SK-N-SH (cell line): ENCODE measurements around the gene C1orf35. TPM values are rescaled to one million over a fixed set of nuclear protein-coding genes. Genes with fewer than 3 reads are reported as not detected.

Source experiments
- CTCF ChIA-PET: fragments of 300-600, 350-600 bp; formaldehyde crosslinking; extraction: SDS; loops from one replicate; lab custom pipeline; 2021; lab: Yijun Ruan, JAX
- POLR2A ChIA-PET: fragments of 350-600 bp; sonication (Branson Sonifier 250); formaldehyde crosslinking; extraction: SDS; loops from one replicate; lab custom pipeline; 2020; ENCODE audit warnings: antibody characterized with exemption, inconsistent platforms; lab: Yijun Ruan, JAX
- DNase-seq: peaks from one replicate; pipeline ENCODE4 v3.0.0; 2012
- H2AFZ ChIP-seq: fragments of 200-600 bp; sonication (generic); 2 replicates; pipeline ENCODE4 v1.8.1; 2016; ENCODE audit warnings: antibody characterized with exemption, mild to moderate bottlenecking, low read depth
- H3F3A ChIP-seq: fragments of 200-600 bp; sonication (generic); replicated peaks from 2 replicates; pipeline ENCODE3; 2016; ENCODE audit warnings: antibody characterized with exemption, mild to moderate bottlenecking; ENCODE audit not compliant: insufficient read depth
- H3K27ac ChIP-seq, 2 experiments: fragments of 200-500 bp in 1 of 2; fragments of 200-600 bp in 1 of 2; sonication (Bioruptor generic) in 1 of 2; sonication (generic), shearing (Covaris generic) in 1 of 2; 2 replicates each; pipeline versions ENCODE4 v1.5.1 to v1.6.1; 2014 to 2016; ENCODE audit warnings: low read depth in 2 of 2, inconsistent platforms in 1 of 2, low read length in 1 of 2, mild to moderate bottlenecking in 1 of 2, mixed read lengths in 1 of 2
- H3K27me3 ChIP-seq: fragments of 200-600 bp; sonication (generic), shearing (Covaris generic); 2 replicates; pipeline ENCODE4 v1.6.1; 2016; ENCODE audit warnings: mixed run types; ENCODE audit not compliant: insufficient read depth
- H3K36me3 ChIP-seq, 2 experiments: fragments of 200-500 bp in 1 of 2; fragments of 200-600 bp in 1 of 2; sonication (Bioruptor generic) in 1 of 2; sonication (generic) in 1 of 2; replicated peaks in 1 of 2; 2 replicates each; pipeline versions ENCODE3 to v1.5.1; 2014 to 2016; ENCODE audit warnings: low read length in 1 of 2, mild to moderate bottlenecking in 1 of 2; ENCODE audit not compliant: insufficient read depth in 2 of 2, control insufficient read depth in 1 of 2
- H3K4me1 ChIP-seq, 2 experiments: fragments of 200-500 bp in 1 of 2; fragments of 200-600 bp in 1 of 2; sonication (Bioruptor generic) in 1 of 2; sonication (generic), shearing (Covaris generic) in 1 of 2; 2 replicates each; pipeline versions ENCODE4 v1.5.1 to v1.6.1; 2014 to 2016; ENCODE audit warnings: low read depth in 1 of 2, low read length in 1 of 2, mixed run types in 1 of 2; ENCODE audit not compliant: insufficient read depth in 2 of 2, control insufficient read depth in 1 of 2
- H3K4me2 ChIP-seq: fragments of 200-600 bp; sonication (generic), shearing (Covaris generic); 2 replicates; pipeline ENCODE4 v1.6.1; 2017; ENCODE audit warnings: mixed run types
- H3K4me3 ChIP-seq, 2 experiments: fragments of 200-500 bp in 1 of 2; fragments of 200-600 bp in 1 of 2; sonication (Bioruptor generic) in 1 of 2; sonication (generic), shearing (Covaris generic) in 1 of 2; 2 replicates each; pipeline versions ENCODE4 v1.5.1 to v1.8.1; 2014 to 2016; ENCODE audit warnings: low read depth in 2 of 2, inconsistent platforms in 1 of 2, low read length in 1 of 2, mild to moderate bottlenecking in 1 of 2, mixed read lengths in 1 of 2, moderate library complexity in 1 of 2
- H3K79me2 ChIP-seq: fragments of 200-600 bp; sonication (generic); 2 replicates; pipeline ENCODE4 v1.8.1; 2017; ENCODE audit warnings: mild to moderate bottlenecking; ENCODE audit not compliant: insufficient read depth
- H3K9ac ChIP-seq: fragments of 200-600 bp; sonication (generic); 2 replicates; pipeline ENCODE4 v1.6.1; 2017; ENCODE audit warnings: mixed run types
- H3K9me2 ChIP-seq: fragments of 200-600 bp; sonication (generic); 2 replicates; pipeline ENCODE4 v1.6.1; 2017; ENCODE audit warnings: mixed run types
- H3K9me3 ChIP-seq: fragments of 200-600 bp; sonication (generic); 2 replicates; pipeline ENCODE4 v1.6.1; 2017; ENCODE audit warnings: mixed run types, mild to moderate bottlenecking, moderate library complexity
- H4K20me1 ChIP-seq: fragments of 200-600 bp; sonication (generic); 2 replicates; pipeline ENCODE4 v1.6.1; 2017; ENCODE audit warnings: mild to moderate bottlenecking, mixed run types; ENCODE audit not compliant: insufficient read depth
- ELF1 ChIP-seq: IDR thresholded peaks from 2 replicates; pipeline ENCODE4 v1.4.0; 2012
- EZH2phosphoT487 ChIP-seq: fragments of 200-600 bp; sonication (generic); IDR thresholded peaks from 2 replicates; pipeline ENCODE4 v1.6.1; 2017; ENCODE audit warnings: low read depth, mixed run types, mild to moderate bottlenecking, antibody characterized with exemption, moderate library complexity, borderline replicate concordance
- GABPA ChIP-seq: IDR thresholded peaks from 2 replicates; pipeline ENCODE4 v1.4.0; 2012; ENCODE audit warnings: low read depth, mild to moderate bottlenecking
- MAX ChIP-seq: IDR thresholded peaks from 2 replicates; pipeline ENCODE4 v1.4.0; 2012; ENCODE audit warnings: low read depth
- MXI1 ChIP-seq: IDR thresholded peaks from 2 replicates; pipeline ENCODE4 v1.6.1; 2012; ENCODE audit warnings: mild to moderate bottlenecking, low read depth, low read length, improper control_type of control experiment
- NFIC ChIP-seq: IDR thresholded peaks from 2 replicates; pipeline ENCODE4 v1.4.0; 2012; ENCODE audit warnings: borderline replicate concordance
- PBX3 ChIP-seq: IDR thresholded peaks from 2 replicates; pipeline ENCODE4; 2012
- POLR2AphosphoS5 ChIP-seq: IDR thresholded peaks from 2 replicates; pipeline ENCODE4 v1.6.1; 2012; ENCODE audit warnings: low read depth, low read length
- RAD21 ChIP-seq: IDR thresholded peaks from 2 replicates; pipeline ENCODE4 v1.6.1; 2012; ENCODE audit warnings: mild to moderate bottlenecking, low read length
- RCOR1 ChIP-seq: fragments of 150-350 bp; IDR thresholded peaks from 2 replicates; pipeline ENCODE4 v1.6.1; 2017; ENCODE audit warnings: antibody characterized with exemption, low read length
- REST ChIP-seq: IDR thresholded peaks from 2 replicates; pipeline ENCODE4 v1.6.1; 2012; ENCODE audit warnings: mild to moderate bottlenecking, low read depth, low read length, moderate library complexity
- TAF1 ChIP-seq: IDR thresholded peaks from 2 replicates; pipeline ENCODE4 v1.6.1; 2012; ENCODE audit warnings: low read depth, mild to moderate bottlenecking, low read length, moderate library complexity, borderline replicate concordance
- TCF12 ChIP-seq: IDR thresholded peaks from 2 replicates; pipeline ENCODE4 v1.4.0; 2012
- USF1 ChIP-seq: IDR thresholded peaks from 2 replicates; pipeline ENCODE4 v1.4.0; 2012; ENCODE audit warnings: low read depth, borderline replicate concordance
- ZBTB33 ChIP-seq: IDR thresholded peaks from 2 replicates; pipeline ENCODE4 v1.4.0; 2012; ENCODE audit warnings: low read depth, borderline replicate concordance
- WGBS: methylation state at CpG from one replicate; pipeline ENCODE4 v1.1.6; 2017; ENCODE audit warnings: low lambda C conversion rate; 5-methylcytosine and 5-hydroxymethylcytosine counted together
- polyA plus RNA-seq, 3 experiments: library from polyadenylated mRNA; depleted of rRNA; stranded (reverse); fragments of >200 nt; gene quantifications; 2 replicates each; pipeline ENCODE4 v1.2.3, GENCODE V29; 2012

C1orf35 gene
- polyA plus RNA-seq, 1 of the 3 experiments (the other 2 are of a cell fraction) = 42.9 TPM

- H3K79me2 ChIP-seq = peaks cover 24% of the 10 kb centered on the region; the same call in 1 of the 2 replicates
- H3K27ac ChIP-seq = no peak overlapping the region
- peak overlapping the region; percentile 100 for H3K4me3 ChIP-seq
- H3K4me1 ChIP-seq = peaks cover 8 to 35% of the 10 kb centered on the region in 2 experiments; a peak in 3 of 4 replicates
- WGBS = 55% methylated on average over 10 of the region's 11 CpGs
- H3K9me3 ChIP-seq = no peaks in the 10 kb centered on the region
- no peak for TF ChIP-seq ELF1
- TF ChIP-seq REST = no peak
- no peak for TF ChIP-seq ZBTB33
- TF ChIP-seq PBX3 = no peak
- no peak for DNase-seq
- CTCF ChIA-PET = interaction anchor here (5.6 kb wide), 1 partner anchor 22 kb away, joined by 31 read pairs; no protein-coding TSS in a partner anchor
- peak overlapping the region; percentile 89 for H3K4me2 ChIP-seq
- H2AFZ ChIP-seq = no peak overlapping the region
- H3K9me2 ChIP-seq = no peaks in the 10 kb centered on the region
- peak overlapping the region; percentile 93 for H3K9ac ChIP-seq
- POLR2A ChIA-PET = no interaction called here
- H3K27me3 ChIP-seq = no peaks in the 10 kb centered on the region
- no peaks in the 10 kb centered on the region for H3F3A ChIP-seq
- H4K20me1 ChIP-seq = no peaks in the 10 kb centered on the region
- H3K36me3 ChIP-seq = peaks cover 6 to 23% of the 10 kb centered on the region in 2 experiments
Observed at GRCh38 chr1:228108055-228108690, 5.0 kb upstream of the C1orf35 start.

GRCh38 chr1:228107636-228108035, 4.5 kb upstream of the C1orf35 start:
- Histone ChIP-seq H3K9me3 (no peaks in the 10 kb centered on the region), H3K27ac (no peak overlapping the region), H4K20me1 (no peaks in the 10 kb centered on the region), H3K9ac (no peak overlapping the region), H3K4me2 (peak overlapping the region; percentile 89; the same call in 1 of the 2 replicates), H3K4me3 (no peak overlapping the region; a peak in 2 of 4 replicates), H3K27me3 (no peaks in the 10 kb centered on the region), H2AFZ (no peak overlapping the region), H3K36me3 (peaks cover 6 to 23% of the 10 kb centered on the region in 2 experiments), H3K9me2 (no peaks in the 10 kb centered on the region), H3K79me2 (peaks cover 27% of the 10 kb centered on the region; the same call in 1 of the 2 replicates), H3F3A (no peaks in the 10 kb centered on the region), H3K4me1 (peaks cover 8 to 35% of the 10 kb centered on the region in 2 experiments; a peak in 3 of 4 replicates)
- ChIA-PET CTCF (interaction anchor here (1.1 to 5.6 kb wide), 2 partner anchors 23 to 59 kb away, joined by 3 to 31 read pairs; no protein-coding TSS in a partner anchor), POLR2A (no interaction called here)
- no peak for DNase-seq
- WGBS = 90% methylated on average over 2 of the region's 19 CpGs
- TF ChIP-seq POLR2AphosphoS5 (no peak), NFIC (no peak), MXI1 (no peak), RCOR1 (no peak), USF1 (no peak), MAX (no peak), ELF1 (no peak), GABPA (no peak), RAD21 (no peak), TAF1 (no peak), EZH2phosphoT487 (no peak), TCF12 (no peak)
